CD4-positive, alpha-beta T cell (primary cell): Measurements from ENCODE around the gene ACYP2. TPM values are rescaled to one million over a fixed set of nuclear protein-coding genes. Genes with fewer than 3 reads are reported as not detected.

Experiments used
- ATAC-seq: fragments of 200-7000 bp; cut with Tn5 transposase; one replicate; pipeline ENCODE4 v1.10.0; 2022; ENCODE audit warnings: mild to moderate bottlenecking; ENCODE audit not compliant: poor library complexity
- CTCF ChIA-PET: fragments of 350-600 bp; sonication (Branson Sonifier 250); formaldehyde crosslinking; loops from one replicate; lab custom pipeline; 2021; ENCODE audit warnings: antibody characterized with exemption, inconsistent platforms; lab: Charles Lee
- POLR2A ChIA-PET: fragments of 350-600 bp; sonication (Branson Sonifier 250); formaldehyde crosslinking; loops from one replicate; lab custom pipeline; 2021; ENCODE audit warnings: antibody characterized with exemption, inconsistent platforms; lab: Charles Lee
- DNase-seq, 14 experiments: peaks; one replicate each; pipeline ENCODE4 v3.0.0-alpha.2; 2013 to 2020; ENCODE audit warnings: mixed read lengths in 2 of 14
- H3K27ac ChIP-seq, 2 donors: one replicate each; pipeline versions ENCODE4 v1.5.1 to v1.7.0; 2013; ENCODE audit warnings: low read length in 2 of 2, low read depth in 1 of 2, mild to moderate bottlenecking in 1 of 2
- H3K27me3 ChIP-seq, 2 experiments: 1 replicate in 1 of 2; 2 replicates in 1 of 2; pipeline versions ENCODE4 v1.6.1 to v1.7.0; 2013; ENCODE audit warnings: low read length in 2 of 2, control low read depth in 1 of 2, mild to moderate bottlenecking in 1 of 2, moderate library complexity in 1 of 2; ENCODE audit not compliant: insufficient read depth in 2 of 2, control insufficient read depth in 1 of 2
- H3K36me3 ChIP-seq: one replicate; pipeline ENCODE4 v1.6.1; 2013; ENCODE audit warnings: low read length, control low read depth; ENCODE audit not compliant: insufficient read depth
- H3K4me1 ChIP-seq: one replicate; pipeline ENCODE4 v1.6.1; 2013; ENCODE audit warnings: low read length, control low read depth; ENCODE audit not compliant: insufficient read depth
- H3K4me3 ChIP-seq: one replicate; pipeline ENCODE4 v1.5.1; 2013; ENCODE audit warnings: mild to moderate bottlenecking, low read length, moderate library complexity
- H3K9me3 ChIP-seq, 2 experiments: 1 replicate in 1 of 2; 2 replicates in 1 of 2; pipeline versions ENCODE4 v1.6.1 to v1.7.0; 2013; ENCODE audit warnings: low read length in 2 of 2, mild to moderate bottlenecking in 2 of 2, control low read depth in 1 of 2, moderate library complexity in 1 of 2; ENCODE audit not compliant: control insufficient read depth in 1 of 2, insufficient read depth in 1 of 2
- H3K27ac Mint-ChIP-seq: one replicate; pipeline ENCODE4 v1.8.0; 2020; ENCODE audit warnings: mixed read lengths
- H3K27me3 Mint-ChIP-seq: one replicate; pipeline ENCODE4 v1.8.0; 2021; ENCODE audit warnings: mixed read lengths
- H3K36me3 Mint-ChIP-seq: one replicate; pipeline ENCODE4 v1.8.0; 2021; ENCODE audit warnings: low read depth, mixed read lengths
- H3K4me1 Mint-ChIP-seq: one replicate; pipeline ENCODE4 v1.8.0; 2021; ENCODE audit warnings: low read depth, mixed read lengths
- H3K4me3 Mint-ChIP-seq: one replicate; pipeline ENCODE4 v1.8.0; 2020; ENCODE audit warnings: mild to moderate bottlenecking, mixed read lengths
- H3K9me3 Mint-ChIP-seq: one replicate; pipeline ENCODE4 v1.8.0; 2020; ENCODE audit warnings: mixed read lengths
- intact Hi-C, 2 experiments: fragments of 100-400 bp; cut with DNase I in 1 of 2; cut with micrococcal nuclease in 1 of 2; formaldehyde crosslinking; loops; one replicate each; pipeline versions ENCODE4 v1.15.1 to v1.9.0; 2023 to 2025; cut with DNase I, micrococcal nuclease
- total RNA-seq, 174 experiments: library from RNA in 2 of 174; stranded (reverse) in 2 of 174; gene quantifications; one replicate each; pipeline ENCODE4 v1.2.3 and lab custom pipeline; 2021 to 2026
- TF ChIP-seq, protein P1 (sequence below): fragments of 200-600 bp; IDR thresholded peaks from one replicate; pipeline ENCODE4 v1.8.0; 2022; ENCODE audit warnings: antibody characterized with exemption, mild to moderate bottlenecking

The ACYP2 gene
- total RNA-seq, 2 experiments from 2014 or later = 9.3 to 10.9 TPM

DNA sequence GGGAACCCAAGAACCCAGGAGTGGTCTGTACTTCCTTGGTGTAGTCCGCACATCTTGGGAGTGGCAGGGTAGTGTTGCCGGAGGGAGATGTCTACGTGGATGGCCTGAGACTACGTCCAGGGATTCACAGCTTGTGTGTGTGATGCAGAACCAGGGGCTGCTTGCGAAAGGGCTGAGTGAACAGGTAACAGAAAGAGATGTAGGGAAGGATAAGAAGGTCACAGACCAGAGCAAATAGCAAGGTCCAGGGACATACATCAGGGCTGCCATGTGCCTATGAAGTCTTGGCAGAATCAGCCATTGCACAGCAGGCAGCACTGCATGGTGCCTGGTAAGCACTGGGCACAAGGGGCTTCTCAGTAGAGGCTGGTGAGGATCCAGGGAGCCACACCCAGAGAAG, 71.9 kb downstream of the ACYP2 start:
- CTCF ChIA-PET = no interaction called here

DNA sequence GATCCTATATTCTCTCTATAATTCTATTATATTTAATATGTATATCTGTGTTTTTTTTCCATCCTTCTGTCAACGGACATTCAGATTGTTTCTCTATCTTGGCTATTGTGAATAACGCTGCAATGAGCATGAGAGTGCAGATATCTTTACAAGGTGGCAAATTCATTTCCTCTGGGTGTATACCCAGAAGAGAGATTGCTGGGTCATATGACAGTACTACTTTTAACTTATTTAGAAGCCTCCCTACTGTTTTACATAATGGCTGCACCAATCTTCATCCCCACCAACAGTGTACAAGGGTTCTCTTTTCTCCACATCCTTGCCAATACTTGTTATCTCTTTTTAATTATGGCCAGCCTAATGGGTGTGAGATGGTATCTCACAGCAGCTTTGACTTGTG, 74.1 kb downstream of the ACYP2 start:
- no peak overlapping the region for H3K27ac Mint-ChIP-seq
- ChIA-PET CTCF (no interaction called here), POLR2A (no interaction called here)
- DNase-seq = no peak
- no peaks in the 10 kb centered on the region for H3K9me3 Mint-ChIP-seq
- H3K27me3 ChIP-seq = no peaks in the 10 kb centered on the region
- H3K27ac ChIP-seq = no peak overlapping the region
- H3K36me3 ChIP-seq = no peaks in the 10 kb centered on the region
- H3K4me3 ChIP-seq = no peak overlapping the region
- intact Hi-C loops = no loop called here
- ATAC-seq = no peak
- TF ChIP-seq, protein P1, sequence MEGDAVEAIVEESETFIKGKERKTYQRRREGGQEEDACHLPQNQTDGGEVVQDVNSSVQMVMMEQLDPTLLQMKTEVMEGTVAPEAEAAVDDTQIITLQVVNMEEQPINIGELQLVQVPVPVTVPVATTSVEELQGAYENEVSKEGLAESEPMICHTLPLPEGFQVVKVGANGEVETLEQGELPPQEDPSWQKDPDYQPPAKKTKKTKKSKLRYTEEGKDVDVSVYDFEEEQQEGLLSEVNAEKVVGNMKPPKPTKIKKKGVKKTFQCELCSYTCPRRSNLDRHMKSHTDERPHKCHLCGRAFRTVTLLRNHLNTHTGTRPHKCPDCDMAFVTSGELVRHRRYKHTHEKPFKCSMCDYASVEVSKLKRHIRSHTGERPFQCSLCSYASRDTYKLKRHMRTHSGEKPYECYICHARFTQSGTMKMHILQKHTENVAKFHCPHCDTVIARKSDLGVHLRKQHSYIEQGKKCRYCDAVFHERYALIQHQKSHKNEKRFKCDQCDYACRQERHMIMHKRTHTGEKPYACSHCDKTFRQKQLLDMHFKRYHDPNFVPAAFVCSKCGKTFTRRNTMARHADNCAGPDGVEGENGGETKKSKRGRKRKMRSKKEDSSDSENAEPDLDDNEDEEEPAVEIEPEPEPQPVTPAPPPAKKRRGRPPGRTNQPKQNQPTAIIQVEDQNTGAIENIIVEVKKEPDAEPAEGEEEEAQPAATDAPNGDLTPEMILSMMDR = no peak
- H3K4me3 Mint-ChIP-seq = no peak overlapping the region
- no peaks in the 10 kb centered on the region for H3K9me3 ChIP-seq
- H3K4me1 Mint-ChIP-seq = no peaks in the 10 kb centered on the region
- no peaks in the 10 kb centered on the region for H3K4me1 ChIP-seq
- peaks cover 38% of the 10 kb centered on the region for H3K36me3 Mint-ChIP-seq
- H3K27me3 Mint-ChIP-seq = no peaks in the 10 kb centered on the region

More for the DNA sequence above, 71.9 kb downstream of the ACYP2 start:
- Histone ChIP-seq H3K4me1 (no peaks in the 10 kb centered on the region), H3K4me3 (no peak overlapping the region), H3K27ac (no peak overlapping the region), H3K27me3 (no peaks in the 10 kb centered on the region), H3K36me3 (no peaks in the 10 kb centered on the region), H3K9me3 (no peaks in the 10 kb centered on the region)
- H3K27ac Mint-ChIP-seq = no peak overlapping the region
- TF ChIP-seq, protein P1 = no peak
- DNase-seq (no peak), ATAC-seq (no peak)
- H3K36me3 Mint-ChIP-seq = peaks cover 38% of the 10 kb centered on the region
- intact Hi-C loops = no loop called here
- H3K9me3 Mint-ChIP-seq = no peaks in the 10 kb centered on the region
- POLR2A ChIA-PET = no interaction called here
- no peaks in the 10 kb centered on the region for H3K4me1 Mint-ChIP-seq
- H3K4me3 Mint-ChIP-seq = no peak overlapping the region
- no peaks in the 10 kb centered on the region for H3K27me3 Mint-ChIP-seq

DNA sequence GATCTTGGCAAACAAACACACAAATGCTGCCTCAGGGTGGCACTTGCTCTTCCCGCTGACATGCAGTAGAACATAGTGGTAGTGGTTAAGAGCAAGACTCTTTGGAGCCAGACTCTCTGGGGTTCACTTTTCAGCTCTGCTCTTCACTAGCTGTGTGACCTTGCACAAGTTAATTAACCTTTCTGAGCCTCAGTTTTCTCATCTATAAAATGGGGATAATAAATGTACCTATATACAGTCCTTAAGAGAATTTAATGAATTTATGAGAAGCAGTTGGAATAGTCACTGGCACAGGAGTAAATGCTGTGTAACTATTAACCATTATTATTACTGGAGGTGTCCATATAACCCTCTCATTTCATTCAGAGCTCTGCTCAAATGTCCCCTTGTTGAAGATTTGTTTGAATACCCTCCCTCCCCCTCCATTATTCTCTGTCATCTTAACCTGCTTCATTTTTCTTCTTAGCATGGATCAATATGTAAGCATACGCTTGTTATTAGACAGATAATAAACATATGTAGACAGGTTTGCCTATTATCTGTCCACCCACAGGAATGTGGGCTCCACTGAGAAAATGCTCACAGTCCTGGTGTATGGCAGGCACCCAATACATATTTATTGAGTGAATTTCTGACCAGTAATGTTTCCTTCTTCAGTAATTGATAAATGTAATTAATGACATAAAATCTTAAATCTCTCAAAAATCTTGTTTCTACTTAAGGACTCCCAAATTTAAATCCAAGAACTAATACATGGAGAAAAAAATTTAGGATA, 76.1 kb downstream of the ACYP2 start:
- no peak for ATAC-seq
- POLR2A ChIA-PET = no interaction called here
- no peaks in the 10 kb centered on the region for H3K4me1 Mint-ChIP-seq
- no peaks in the 10 kb centered on the region for H3K9me3 Mint-ChIP-seq
- H3K36me3 ChIP-seq = no peaks in the 10 kb centered on the region
- intact Hi-C loops = no loop called here
- CTCF ChIA-PET = no interaction called here
- TF ChIP-seq, protein P1 = no peak
- H3K27ac ChIP-seq = no peak overlapping the region
- H3K27me3 Mint-ChIP-seq = no peaks in the 10 kb centered on the region
- H3K27ac Mint-ChIP-seq = no peak overlapping the region
- DNase-seq = no peak
- no peaks in the 10 kb centered on the region for H3K4me1 ChIP-seq
- H3K9me3 ChIP-seq = no peaks in the 10 kb centered on the region
- H3K4me3 ChIP-seq = no peak overlapping the region
- H3K36me3 Mint-ChIP-seq = peaks cover 31% of the 10 kb centered on the region
- no peak overlapping the region for H3K4me3 Mint-ChIP-seq
- no peaks in the 10 kb centered on the region for H3K27me3 ChIP-seq
